Brain microvascular endothelial cell (primary cell): ENCODE data around the gene SLC39A12.

Experiments used
- DNase-seq: peaks from one replicate; pipeline ENCODE4 v3.0.0-alpha.2; 2020
- H3K27ac ChIP-seq: fragments of 250-450 bp; sonication (Bioruptor Pico); 2 replicates; pipeline ENCODE4 v1.5.1; 2020; ENCODE audit warnings: mild to moderate bottlenecking, moderate library complexity
- H3K27me3 ChIP-seq: fragments of 250-450 bp; sonication (Bioruptor Pico); replicated peaks from 2 replicates; pipeline ENCODE4 v1.5.1; 2020; ENCODE audit warnings: mild to moderate bottlenecking
- H3K36me3 ChIP-seq: fragments of 250-450 bp; sonication (Bioruptor Pico); replicated peaks from 2 replicates; pipeline ENCODE4 v1.5.1; 2020; ENCODE audit warnings: mild to moderate bottlenecking
- H3K4me3 ChIP-seq: 2 replicates; pipeline ENCODE4 v1.5.1; 2011; ENCODE audit warnings: low read depth, mild to moderate bottlenecking, control low read depth, low read length, moderate library complexity
- CTCF ChIP-seq: IDR thresholded peaks from 2 replicates; pipeline ENCODE4 v1.5.1; 2011; ENCODE audit warnings: low read depth, mild to moderate bottlenecking, moderate library complexity, low read length, control low read depth, inconsistent platforms; ENCODE audit errors: missing control alignments
- in situ Hi-C: cut with HindIII; loops from 2 replicates; pipeline ENCODE4 v1.10.0; 2017; ENCODE audit warnings: low sequenced_read_pairs, low pct_ligation_motif_present

SLC39A12 gene

GRCh38 chr10:17989908-17990767 lies 38.4 kb downstream of the SLC39A12 start:
- Histone ChIP-seq H3K36me3 (no peaks in the 10 kb centered on the region), H3K4me3 (no peak overlapping the region), H3K27me3 (no peaks in the 10 kb centered on the region), H3K27ac (peak overlapping the region; percentile 25)
- DNase-seq: peak; percentile 82
- in situ Hi-C loops: no loop called here
- no peak for TF ChIP-seq CTCF

- in situ Hi-C loops: no loop called here
- H3K27me3 ChIP-seq: no peaks in the 10 kb centered on the region
- H3K36me3 ChIP-seq: no peaks in the 10 kb centered on the region
- DNase-seq: no peak
- no peak overlapping the region for H3K4me3 ChIP-seq
- no peak for TF ChIP-seq CTCF
- no peak overlapping the region for H3K27ac ChIP-seq
These were observed 40.5 kb downstream of the SLC39A12 start for GRCh38 chr10:17992266-17992665.

GRCh38 chr10:17993361-17993760 lies 41.6 kb downstream of the SLC39A12 start:
- H3K4me3 ChIP-seq: no peak overlapping the region
- H3K36me3 ChIP-seq: no peaks in the 10 kb centered on the region
- no peak for TF ChIP-seq CTCF
- H3K27me3 ChIP-seq: no peaks in the 10 kb centered on the region
- no peak for DNase-seq
- in situ Hi-C loops: no loop called here
- no peak overlapping the region for H3K27ac ChIP-seq

- TF ChIP-seq CTCF: no peak
- no peak overlapping the region for H3K4me3 ChIP-seq
- no peaks in the 10 kb centered on the region for H3K36me3 ChIP-seq
- in situ Hi-C loops: no loop called here
- H3K27ac ChIP-seq: no peak overlapping the region
- no peak for DNase-seq
- H3K27me3 ChIP-seq: no peaks in the 10 kb centered on the region
These were observed 48.9 kb downstream of the SLC39A12 start for GRCh38 chr10:18000601-18001000.

GRCh38 chr10:18005445-18005780 lies 53.7 kb downstream of the SLC39A12 start:
- Histone ChIP-seq H3K4me3 (no peak overlapping the region), H3K36me3 (no peaks in the 10 kb centered on the region), H3K27ac (peak overlapping the region; percentile 62), H3K27me3 (no peaks in the 10 kb centered on the region)
- TF ChIP-seq CTCF: no peak
- in situ Hi-C loops: no loop called here
- no peak for DNase-seq
